ENCODE data around the gene MYOT.

DNA sequence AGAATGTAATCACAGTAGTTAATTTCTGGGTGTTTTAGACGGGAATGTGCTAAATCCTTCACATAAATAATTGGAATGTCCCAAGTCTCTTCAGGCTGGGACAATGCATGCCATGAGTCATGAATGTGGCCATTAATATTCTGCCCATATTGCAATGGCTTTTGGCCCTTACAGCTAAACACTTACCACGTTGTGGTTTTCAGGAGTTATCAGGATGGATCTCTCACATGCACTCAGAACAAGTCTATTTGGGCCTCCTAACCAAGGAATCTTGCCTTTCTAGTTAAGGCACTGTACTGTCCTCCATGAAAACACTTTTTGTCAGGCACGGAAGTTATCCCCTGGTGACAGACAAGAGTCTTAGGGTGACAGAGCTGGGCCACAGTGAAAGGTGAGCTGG is 54.3 kb downstream of the MYOT start:
- TF ChIP-seq EZH2 (IDR thresholded peaks at IDR 0.05; ENCODE audit: low read depth): no peak
- TF ChIP-seq, protein P1, sequence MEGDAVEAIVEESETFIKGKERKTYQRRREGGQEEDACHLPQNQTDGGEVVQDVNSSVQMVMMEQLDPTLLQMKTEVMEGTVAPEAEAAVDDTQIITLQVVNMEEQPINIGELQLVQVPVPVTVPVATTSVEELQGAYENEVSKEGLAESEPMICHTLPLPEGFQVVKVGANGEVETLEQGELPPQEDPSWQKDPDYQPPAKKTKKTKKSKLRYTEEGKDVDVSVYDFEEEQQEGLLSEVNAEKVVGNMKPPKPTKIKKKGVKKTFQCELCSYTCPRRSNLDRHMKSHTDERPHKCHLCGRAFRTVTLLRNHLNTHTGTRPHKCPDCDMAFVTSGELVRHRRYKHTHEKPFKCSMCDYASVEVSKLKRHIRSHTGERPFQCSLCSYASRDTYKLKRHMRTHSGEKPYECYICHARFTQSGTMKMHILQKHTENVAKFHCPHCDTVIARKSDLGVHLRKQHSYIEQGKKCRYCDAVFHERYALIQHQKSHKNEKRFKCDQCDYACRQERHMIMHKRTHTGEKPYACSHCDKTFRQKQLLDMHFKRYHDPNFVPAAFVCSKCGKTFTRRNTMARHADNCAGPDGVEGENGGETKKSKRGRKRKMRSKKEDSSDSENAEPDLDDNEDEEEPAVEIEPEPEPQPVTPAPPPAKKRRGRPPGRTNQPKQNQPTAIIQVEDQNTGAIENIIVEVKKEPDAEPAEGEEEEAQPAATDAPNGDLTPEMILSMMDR (conservative IDR thresholded peaks at IDR 0.05): no peak
